H1 (cell line): ENCODE data around the gene LAMA4. TPM values are rescaled to one million over a fixed set of nuclear protein-coding genes. Genes with fewer than 3 reads are reported as not detected.

ENCODE experiments used
- CTCF ChIA-PET: fragments of 300-600 bp; sonication (Branson Sonifier 250); formaldehyde crosslinking; loops from one replicate; lab custom pipeline; 2021; ENCODE audit not compliant: partially characterized antibody; lab: Charles Lee
- POLR2A ChIA-PET: fragments of 300-600 bp; sonication (Branson Sonifier 250); formaldehyde crosslinking; loops from one replicate; lab custom pipeline; 2021; ENCODE audit warnings: inconsistent platforms; ENCODE audit not compliant: partially characterized antibody; lab: Charles Lee
- DNase-seq, 2 experiments: peaks; one replicate each; pipeline versions ENCODE4 v3.0.0 to v3.0.0-alpha.2; 2010 to 2022; ENCODE audit warnings: low spot score in 2 of 2, low read depth in 1 of 2, mixed read lengths in 1 of 2
- FAIRE-seq: peaks from 2 replicates; lab custom pipeline; 2011; peaks lifted over from hg19 to GRCh38; lab: Jason Lieb, UNC
- H2AFZ ChIP-seq: 2 replicates; pipeline ENCODE4 v1.8.1; 2012; ENCODE audit warnings: low read length, inconsistent platforms
- H2AK5ac ChIP-seq: 2 replicates; pipeline ENCODE4 v1.6.1; 2013; ENCODE audit warnings: low read depth, low read length
- H2BK120ac ChIP-seq: replicated peaks from 2 replicates; pipeline ENCODE3; 2013; ENCODE audit warnings: low read depth, low read length, inconsistent platforms
- H2BK12ac ChIP-seq: 2 replicates; pipeline ENCODE4 v1.6.1; 2013; ENCODE audit warnings: low read depth, low read length
- H2BK15ac ChIP-seq: 2 replicates; pipeline ENCODE4 v1.6.1; 2013; ENCODE audit warnings: low read length
- H2BK20ac ChIP-seq: 2 replicates; pipeline ENCODE4 v1.6.1; 2013; ENCODE audit warnings: low read length
- H2BK5ac ChIP-seq: 2 replicates; pipeline ENCODE4 v1.6.1; 2013; ENCODE audit warnings: low read depth, low read length
- H3K14ac ChIP-seq: 2 replicates; pipeline ENCODE4 v1.6.1; 2013; ENCODE audit warnings: inconsistent platforms; ENCODE audit not compliant: insufficient read length
- H3K18ac ChIP-seq: 2 replicates; pipeline ENCODE4 v1.6.1; 2013; ENCODE audit warnings: low read length; ENCODE audit errors: extremely low read depth
- H3K23ac ChIP-seq: 2 replicates; pipeline ENCODE4 v1.6.1; 2013; ENCODE audit warnings: inconsistent platforms; ENCODE audit not compliant: insufficient read length
- H3K23me2 ChIP-seq: 2 replicates; pipeline ENCODE4 v1.6.1; 2013; ENCODE audit warnings: low read depth, low read length
- H3K27ac ChIP-seq: 2 replicates; pipeline ENCODE4 v1.6.1; 2011; ENCODE audit warnings: low read depth, low read length, inconsistent platforms
- H3K27me3 ChIP-seq, 4 experiments: replicated peaks in 1 of 4; 1 replicate in 1 of 4; 2 replicates in 3 of 4; pipeline versions ENCODE4 v1.6.1 to v1.8.1; 2011 to 2013; ENCODE audit warnings: low read length in 3 of 4, mild to moderate bottlenecking in 3 of 4, inconsistent platforms in 2 of 4, mixed read lengths in 2 of 4, moderate library complexity in 1 of 4; ENCODE audit not compliant: control insufficient read depth in 3 of 4, insufficient read depth in 3 of 4; ENCODE audit errors: extremely low read depth in 1 of 4
- H3K36me3 ChIP-seq, 4 experiments: 2 replicates each; pipeline versions ENCODE4 v1.6.1 to v1.8.1; 2011 to 2013; ENCODE audit warnings: mild to moderate bottlenecking in 4 of 4, low read length in 3 of 4, moderate library complexity in 2 of 4, control low read depth in 1 of 4, inconsistent platforms in 1 of 4; ENCODE audit not compliant: insufficient read depth in 4 of 4, control insufficient read depth in 2 of 4
- H3K4ac ChIP-seq: replicated peaks from 2 replicates; pipeline ENCODE3; 2013; ENCODE audit warnings: low read length, low read depth, mixed read lengths, inconsistent platforms; ENCODE audit not compliant: insufficient read length
- H3K4me1 ChIP-seq, 4 experiments: replicated peaks in 1 of 4; 1 replicate in 1 of 4; 2 replicates in 3 of 4; pipeline versions ENCODE4 v1.6.1 to v1.8.1; 2011 to 2013; ENCODE audit warnings: low read length in 3 of 4, inconsistent platforms in 2 of 4, mixed read lengths in 1 of 4; ENCODE audit not compliant: insufficient read depth in 4 of 4, control insufficient read depth in 3 of 4
- H3K4me2 ChIP-seq, 2 experiments: 2 replicates each; pipeline versions ENCODE4 v1.6.1 to v1.8.1; 2011 to 2013; ENCODE audit warnings: low read depth in 2 of 2, low read length in 2 of 2, control low read depth in 1 of 2, inconsistent platforms in 1 of 2, mild to moderate bottlenecking in 1 of 2; ENCODE audit not compliant: insufficient read depth in 1 of 2
- H3K4me3 ChIP-seq, 4 experiments: fragments of 200-600, 300-600 bp in 1 of 4; sonication (generic), shearing (Covaris generic), sonication (Bioruptor Twin) in 1 of 4; 2 replicates each; pipeline versions ENCODE4 v1.5.1 to v1.8.1; 2011 to 2016; ENCODE audit warnings: low read length in 4 of 4, low read depth in 3 of 4, control low read depth in 2 of 4, inconsistent platforms in 2 of 4, mild to moderate bottlenecking in 2 of 4, mixed read lengths in 1 of 4, moderate library complexity in 1 of 4; ENCODE audit not compliant: insufficient read depth in 2 of 4; ENCODE audit errors: extremely low read depth in 1 of 4
- H3K56ac ChIP-seq: replicated peaks from 2 replicates; pipeline ENCODE3; 2013; ENCODE audit warnings: low read depth, mild to moderate bottlenecking, mixed read lengths, low read length, inconsistent platforms; ENCODE audit not compliant: insufficient read length
- H3K79me1 ChIP-seq: 2 replicates; pipeline ENCODE4 v1.6.1; 2013; ENCODE audit warnings: low read depth, low read length, control low read depth
- H3K79me2 ChIP-seq, 2 experiments: 2 replicates each; pipeline versions ENCODE4 v1.6.1 to v1.8.1; 2012 to 2013; ENCODE audit warnings: low read length in 2 of 2, mild to moderate bottlenecking in 2 of 2, inconsistent platforms in 1 of 2; ENCODE audit not compliant: insufficient read depth in 2 of 2, control insufficient read depth in 1 of 2
- H3K9ac ChIP-seq, 4 experiments: replicated peaks in 1 of 4; 1 replicate in 1 of 4; 2 replicates in 3 of 4; pipeline versions ENCODE4 v1.6.1 to v1.8.1; 2011 to 2013; ENCODE audit warnings: low read depth in 3 of 4, low read length in 3 of 4, control low read depth in 2 of 4, mild to moderate bottlenecking in 2 of 4, moderate library complexity in 2 of 4, inconsistent platforms in 1 of 4; ENCODE audit errors: extremely low read depth in 1 of 4
- H3K9me3 ChIP-seq, 2 experiments: 2 replicates each; pipeline versions ENCODE4 v1.6.1 to v1.8.1; 2012 to 2013; ENCODE audit warnings: mild to moderate bottlenecking in 2 of 2, moderate library complexity in 2 of 2, control low read depth in 1 of 2, inconsistent platforms in 1 of 2, low read depth in 1 of 2, low read length in 1 of 2, mixed read lengths in 1 of 2; ENCODE audit not compliant: insufficient read depth in 2 of 2
- H4K20me1 ChIP-seq, 2 experiments: replicated peaks in 1 of 2; 2 replicates each; pipeline versions ENCODE3 to v1.8.1; 2011 to 2013; ENCODE audit warnings: inconsistent platforms in 2 of 2, low read length in 2 of 2, mild to moderate bottlenecking in 1 of 2; ENCODE audit not compliant: insufficient read depth in 2 of 2, control insufficient read depth in 1 of 2
- H4K5ac ChIP-seq: 2 replicates; pipeline ENCODE4 v1.6.1; 2013; ENCODE audit warnings: low read length, low read depth, mixed read lengths, inconsistent platforms; ENCODE audit not compliant: insufficient read length
- H4K8ac ChIP-seq: 2 replicates; pipeline ENCODE4 v1.8.0; 2013; ENCODE audit warnings: mild to moderate bottlenecking, moderate library complexity, low read length, inconsistent platforms; ENCODE audit not compliant: insufficient read depth; ENCODE audit errors: extremely low read depth
- H4K91ac ChIP-seq: replicated peaks from 2 replicates; pipeline ENCODE3; 2013; ENCODE audit warnings: low read length, mixed read lengths, inconsistent platforms; ENCODE audit not compliant: insufficient read length
- CBX8 ChIP-seq: fragments of 300-800, 300-1000 bp; sonication (generic); IDR thresholded peaks from 2 replicates; pipeline ENCODE4 v1.7.1; 2016; ENCODE audit warnings: low read depth, low read length, borderline replicate concordance
- CHD2 ChIP-seq: IDR thresholded peaks from 2 replicates; pipeline ENCODE4 v1.6.1; 2012; ENCODE audit warnings: low read length, improper control_type of control experiment
- CTBP2 ChIP-seq: IDR thresholded peaks from 2 replicates; pipeline ENCODE4 v1.7.0; 2011; ENCODE audit warnings: borderline replicate concordance, mild to moderate bottlenecking, moderate library complexity, mixed read lengths, low read length; ENCODE audit not compliant: insufficient read depth, insufficient read length
- GABPA ChIP-seq: IDR thresholded peaks from 2 replicates; pipeline ENCODE4 v1.6.1; 2011; ENCODE audit warnings: mild to moderate bottlenecking, low read length, moderate library complexity, borderline replicate concordance; ENCODE audit not compliant: insufficient read depth
- HDAC6 ChIP-seq: IDR thresholded peaks from one replicate; pipeline ENCODE4 v1.7.1; 2012; ENCODE audit warnings: low read depth, mild to moderate bottlenecking, inconsistent platforms, low read length, moderate library complexity
- PHF8 ChIP-seq: fragments of 200-600 bp; sonication (generic); conservative IDR thresholded peaks from 2 replicates; pipeline ENCODE4 v1.7.1; 2012; ENCODE audit warnings: low read depth, mild to moderate bottlenecking, inconsistent platforms, low read length, moderate library complexity
- POLR2AphosphoS5 ChIP-seq: IDR thresholded peaks from 2 replicates; pipeline ENCODE4 v1.6.1; 2011; ENCODE audit warnings: low read depth, low read length
- SP4 ChIP-seq: IDR thresholded peaks from 2 replicates; pipeline ENCODE4 v1.6.1; 2012; ENCODE audit warnings: low read length, inconsistent platforms
- TBP ChIP-seq: IDR thresholded peaks from 2 replicates; pipeline ENCODE4 v1.6.1; 2011; ENCODE audit warnings: low read depth, low read length, improper control_type of control experiment
- WGBS, 2 experiments: shearing (Covaris generic) in 1 of 2; methylation state at CpG; one replicate each; pipeline versions ENCODE4 v1.1.6 to v1.1.7; 2013 to 2015; ENCODE audit warnings: low lambda C conversion rate in 2 of 2, mixed read lengths in 2 of 2, inconsistent platforms in 1 of 2, low coverage in 1 of 2, missing lambda C conversion rate in 1 of 2; ENCODE audit not compliant: insufficient replicate concordance in 2 of 2, insufficient coverage in 1 of 2, insufficient read length in 1 of 2; ENCODE audit errors: extremely low coverage in 1 of 2, missing lambda C conversion rate in 1 of 2; 5-methylcytosine and 5-hydroxymethylcytosine counted together
- polyA plus RNA-seq, 7 experiments: library from polyadenylated mRNA; depleted of rRNA in 3 of 7; stranded (reverse) in 5 of 7; unstranded in 2 of 7; fragments of >200 nt in 5 of 7; fragments of 200-250 nt in 2 of 7; gene quantifications; 1 replicate in 5 of 7; 2 replicates in 1 of 7; 4 replicates in 1 of 7; pipeline versions ENCODE4 v1.2.1 to v1.2.3, GENCODE V29; 2011 to 2013; ENCODE audit warnings: missing spikeins in 2 of 7, mixed read lengths in 2 of 7
- total RNA-seq: library from RNA; stranded (reverse); fragmentation: NEBNext Ultra II Directional; extraction: Animal tissue kit (Norgen Biotek cat#: 25700); gene quantifications from 2 replicates; pipeline ENCODE4 v1.2.1, GENCODE V29; 2021
- TF ChIP-seq, protein P1 (sequence below): IDR thresholded peaks from 2 replicates; pipeline ENCODE4 v1.6.1; 2012; ENCODE audit warnings: inconsistent platforms

LAMA4 gene
- total and polyA plus RNA-seq, 2 of the 8 experiments (the other 6 are each of a cell fraction or from before 2014, with no cell fraction given), result 0.95 to 1.5 TPM

DNA sequence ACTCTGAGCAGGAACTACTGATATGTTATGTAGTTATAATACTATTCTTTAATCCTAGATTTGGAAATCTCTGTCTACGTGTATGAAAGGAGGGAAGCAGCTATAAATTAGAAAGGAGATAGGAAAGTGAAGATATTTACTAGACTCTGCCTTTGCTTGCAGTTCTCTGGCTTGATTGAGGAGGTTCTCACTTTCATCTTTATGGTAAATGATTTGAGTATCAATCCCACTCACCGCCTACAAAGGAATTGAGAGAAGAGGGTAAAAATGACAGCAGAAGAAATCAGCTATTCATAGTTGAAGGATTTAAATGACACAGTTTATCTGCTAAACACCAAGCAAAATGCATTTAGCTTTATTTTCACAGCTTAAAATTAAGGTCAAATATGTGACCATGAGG lies 99.7 kb downstream of the LAMA4 start:
- no peak overlapping the region for H4K91ac ChIP-seq
- DNase-seq, result no peak
- H4K8ac ChIP-seq, result no peak overlapping the region
- H4K20me1 ChIP-seq, result no peaks in the 10 kb centered on the region
- H3K79me1 ChIP-seq, result no peaks in the 10 kb centered on the region
- H3K9ac ChIP-seq, result no peak overlapping the region
- no peak overlapping the region for H3K4ac ChIP-seq
- no peaks in the 10 kb centered on the region; the same call in 1 of the 2 replicates for H3K23me2 ChIP-seq
- no peak overlapping the region for H4K5ac ChIP-seq
- 78% methylated on average over 2 of the region's 2 CpGs; no CpG with 5 or more reads in 1 of the 2 experiments for WGBS, 2 experiments
- H3K27me3 ChIP-seq, result no peaks in the 10 kb centered on the region
- H2BK12ac ChIP-seq, result no peak overlapping the region
- H3K9me3 ChIP-seq, result no peaks in the 10 kb centered on the region
- peaks cover 0 to 2% (median 0%) of the 10 kb centered on the region in 4 experiments; a peak in 1 of 7 replicates for H3K4me1 ChIP-seq
- CTCF ChIA-PET, result interaction anchor here (1.1 kb wide), 1 partner anchor 11 kb away, joined by 4 read pairs; no protein-coding TSS in a partner anchor
- no peaks in the 10 kb centered on the region for H3K79me2 ChIP-seq
- H2BK5ac ChIP-seq, result no peak overlapping the region
- no peak overlapping the region for H3K18ac ChIP-seq
- no peak overlapping the region for H3K4me3 ChIP-seq
- H2BK120ac ChIP-seq, result no peak overlapping the region
- no peak overlapping the region for H3K23ac ChIP-seq
- no peak overlapping the region for H2BK20ac ChIP-seq
- FAIRE-seq, result no peak
- H3K36me3 ChIP-seq, result no peaks in the 10 kb centered on the region
- POLR2A ChIA-PET, result interaction anchor here (1.0 kb wide), 1 partner anchor 68 kb away, joined by 3 read pairs; the partner anchor contains the start of genes FAM229B and TUBE1
- no peak overlapping the region for H3K14ac ChIP-seq
- H3K4me2 ChIP-seq, result no peak overlapping the region
- H2BK15ac ChIP-seq, result no peak overlapping the region
- H3K56ac ChIP-seq, result no peak overlapping the region
- H2AFZ ChIP-seq, result no peak overlapping the region
- H3K27ac ChIP-seq, result no peak overlapping the region
- no peak overlapping the region for H2AK5ac ChIP-seq
- TF ChIP-seq GABPA (no peak), PHF8 (no peak), CBX8 (no peak), TBP (no peak), POLR2AphosphoS5 (no peak), CHD2 (no peak), HDAC6 (no peak), CTBP2 (no peak), SP4 (no peak)
- TF ChIP-seq, protein P1, sequence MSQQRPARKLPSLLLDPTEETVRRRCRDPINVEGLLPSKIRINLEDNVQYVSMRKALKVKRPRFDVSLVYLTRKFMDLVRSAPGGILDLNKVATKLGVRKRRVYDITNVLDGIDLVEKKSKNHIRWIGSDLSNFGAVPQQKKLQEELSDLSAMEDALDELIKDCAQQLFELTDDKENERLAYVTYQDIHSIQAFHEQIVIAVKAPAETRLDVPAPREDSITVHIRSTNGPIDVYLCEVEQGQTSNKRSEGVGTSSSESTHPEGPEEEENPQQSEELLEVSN, result no peak
